GM12878 (cell line): ENCODE measurements around the gene ZSCAN22. TPM values are rescaled to one million over a fixed set of nuclear protein-coding genes. Genes with fewer than 3 reads are reported as not detected.
A peak's percentile ranks its signal among the peaks of the same experiment; 100 is the strongest.

Experiments used
- ATAC-seq: fragments of 200-7000 bp; cut with Tn5 transposase; 3 replicates; pipeline ENCODE4 v1.9.1; 2020; ENCODE audit warnings: mild to moderate bottlenecking, moderate library complexity
- BruUV-seq: library from RNA; stranded (reverse); fragments of 400-500 nt; replicated peaks from 2 replicates; lab custom pipeline; 2021; lab: Mats Ljungman, UMichigan
- CTCF ChIA-PET: fragments of 300-600 bp; sonication (Branson Sonifier 250); formaldehyde crosslinking; extraction: SDS; loops from one replicate; lab custom pipeline; 2021; ENCODE audit warnings: inconsistent platforms; lab: Yijun Ruan, JAX
- POLR2A ChIA-PET: fragments of 350-600 bp; formaldehyde crosslinking; extraction: SDS; loops from one replicate; lab custom pipeline; 2021; ENCODE audit warnings: inconsistent platforms; lab: Charles Lee
- RAD21 ChIA-PET: fragments of 300-600 bp; sonication (Branson Sonifier 250); formaldehyde crosslinking; loops from one replicate; lab custom pipeline; 2023; ENCODE audit warnings: antibody characterized with exemption; ENCODE audit not compliant: unreplicated experiment; lab: Charles Lee
- SMC1A ChIA-PET: fragments of 300-600 bp; sonication (Branson Sonifier 250); formaldehyde crosslinking; loops from one replicate; lab custom pipeline; 2023; ENCODE audit not compliant: unreplicated experiment, uncharacterized antibody; lab: Charles Lee
- DNase-seq: peaks from one replicate; pipeline ENCODE4 v3.0.0-alpha.2; 2011; ENCODE audit warnings: low read depth, low spot score
- FAIRE-seq: peaks from 3 replicates; lab custom pipeline; 2011; peaks lifted over from hg19 to GRCh38; lab: Jason Lieb, UNC
- H2AFZ ChIP-seq: 2 replicates; pipeline ENCODE4 v1.6.0; 2011; ENCODE audit warnings: low read depth, low read length, control low read depth; ENCODE audit not compliant: control insufficient read depth
- H3K27ac ChIP-seq: 2 replicates; pipeline ENCODE4 v1.5.1; 2011; ENCODE audit warnings: control low read depth; ENCODE audit not compliant: control insufficient read depth, insufficient read depth
- H3K27me3 ChIP-seq, 2 experiments: replicated peaks in 1 of 2; 2 replicates each; pipeline versions ENCODE4 v1.6.0 to v1.6.1; 2011; ENCODE audit warnings: low read length in 1 of 2; ENCODE audit not compliant: control insufficient read depth in 2 of 2, insufficient read depth in 2 of 2
- H3K36me3 ChIP-seq, 2 experiments: 2 replicates each; pipeline ENCODE4 v1.5.1; 2011; ENCODE audit warnings: low read length in 1 of 2; ENCODE audit not compliant: control insufficient read depth in 2 of 2, insufficient read depth in 2 of 2
- H3K4me1 ChIP-seq: 2 replicates; pipeline ENCODE4 v1.6.1; 2011; ENCODE audit warnings: mild to moderate bottlenecking, low read length, moderate library complexity, mixed read lengths; ENCODE audit not compliant: control insufficient read depth, insufficient read depth
- H3K4me2 ChIP-seq: 2 replicates; pipeline ENCODE4 v1.6.0; 2011; ENCODE audit warnings: control low read depth; ENCODE audit not compliant: control insufficient read depth, insufficient read depth
- H3K4me3 ChIP-seq: fragments of 200-600 bp; sonication (generic); 2 replicates; pipeline ENCODE4 v1.5.1; 2016
- H3K79me2 ChIP-seq: 2 replicates; pipeline ENCODE4 v1.6.0; 2011; ENCODE audit warnings: low read length; ENCODE audit not compliant: control insufficient read depth, insufficient read depth
- H3K9ac ChIP-seq: 2 replicates; pipeline ENCODE4 v1.8.0; 2011; ENCODE audit warnings: low read length, control low read depth, mixed read lengths; ENCODE audit not compliant: control insufficient read depth, insufficient read depth
- H3K9me3 ChIP-seq: replicated peaks from 3 replicates; pipeline ENCODE4 v1.5.1; 2011; ENCODE audit warnings: mild to moderate bottlenecking, low read length; ENCODE audit not compliant: control insufficient read depth, insufficient read depth
- H4K20me1 ChIP-seq: 2 replicates; pipeline ENCODE4 v1.6.0; 2011; ENCODE audit not compliant: control insufficient read depth, insufficient read depth
- ATF7 ChIP-seq: fragments of 450-650 bp; IDR thresholded peaks from 2 replicates; pipeline ENCODE4 v1.6.1; 2016; ENCODE audit warnings: low read depth, mild to moderate bottlenecking
- BCL3 ChIP-seq: IDR thresholded peaks from 2 replicates; pipeline ENCODE4 v1.6.1; 2011; ENCODE audit warnings: borderline replicate concordance, low read depth, mild to moderate bottlenecking, moderate library complexity, low read length; ENCODE audit not compliant: insufficient read depth, poor library complexity, severe bottlenecking
- IRF3 ChIP-seq: fragments of 450-650 bp; IDR thresholded peaks from 2 replicates; pipeline ENCODE4 v1.6.1; 2014; ENCODE audit warnings: mild to moderate bottlenecking
- RB1 ChIP-seq: fragments of 450-650 bp; formaldehyde crosslinking; IDR thresholded peaks from 2 replicates; pipeline ENCODE4 v1.6.1; 2017; ENCODE audit warnings: mild to moderate bottlenecking, borderline replicate concordance
- ZBTB33 ChIP-seq: fragments of 450-650 bp; IDR thresholded peaks from 2 replicates; pipeline ENCODE4 v1.6.1; 2017; ENCODE audit warnings: mild to moderate bottlenecking
- WGBS: methylation state at CpG from one replicate; pipeline ENCODE4 v1.1.6; 2016; ENCODE audit warnings: low lambda C conversion rate; ENCODE audit not compliant: insufficient replicate concordance, insufficient coverage; ENCODE audit errors: missing lambda C conversion rate; 5-methylcytosine and 5-hydroxymethylcytosine counted together
- in situ Hi-C: fragments of 300-500 bp; cut with MboI; formaldehyde crosslinking; loops from 9 replicates; pipeline ENCODE4 v1.14.3; 2018; ENCODE audit warnings: mixed read lengths
- intact Hi-C: fragments of 100-400 bp; cut with micrococcal nuclease; formaldehyde crosslinking; loops from one replicate; pipeline ENCODE4 v1.14.2; 2022; ENCODE audit not compliant: unreplicated experiment
- polyA plus RNA-seq, 11 experiments: library from polyadenylated mRNA; depleted of rRNA in 4 of 11; unstranded in 6 of 11; stranded (reverse) in 5 of 11; fragments of >200 nt; fragmentation: Nextera tagmentation in 4 of 11; fragmentation: Illumina TruSeq in 1 of 11; extraction: Ambion mirVana in 4 of 11; extraction: Trizol in 1 of 11; gene quantifications; 1 replicate in 1 of 11; 2 replicates in 10 of 11; pipeline versions ENCODE4 v1.2.1 to v1.2.3, GENCODE V29; 2011 to 2016; ENCODE audit warnings: inconsistent platforms in 2 of 11, missing spikeins in 2 of 11, low read depth in 1 of 11
- total RNA-seq, 4 experiments: library from RNA; depleted of rRNA in 3 of 4; stranded (reverse); fragments of >200 nt in 3 of 4; fragmentation: Illumina TruSeq in 1 of 4; extraction: Trizol in 1 of 4; gene quantifications; 2 replicates each; pipeline versions ENCODE4 v1.2.1 to v1.2.3, GENCODE V29; 2013 to 2021

Gene ZSCAN22
- total and polyA plus RNA-seq, 10 of the 15 experiments (the other 5 are each of a cell fraction or from before 2014, with no cell fraction given): 0.49 to 3.9 (median 2.6) TPM

- SMC1A ChIA-PET: interaction anchor here (1.0 kb wide), 2 partner anchors 143 to 194 kb away, joined by 3 read pairs; partner anchors contain the start of gene ZBTB45
- Histone ChIP-seq H3K36me3 (no peaks in the 10 kb centered on the region), H4K20me1 (no peaks in the 10 kb centered on the region), H3K9ac (no peak overlapping the region), H3K4me1 (peaks cover 5% of the 10 kb centered on the region), H3K27me3 (no peaks in the 10 kb centered on the region), H3K79me2 (peaks cover 21% of the 10 kb centered on the region), H3K4me2 (peak overlapping the region; percentile 70), H2AFZ (no peak overlapping the region), H3K4me3 (peak overlapping the region; percentile 74), H3K9me3 (no peaks in the 10 kb centered on the region), H3K27ac (no peak overlapping the region; the same call in 1 of the 2 replicates)
- FAIRE-seq (no peak), ATAC-seq (no peak), DNase-seq (no peak)
- RAD21 ChIA-PET: interaction anchor here (1.6 to 1.7 kb wide), 2 partner anchors 19 to 38 kb away, joined by 6 read pairs; partner anchors contain the start of gene ZNF497
- intact Hi-C loops (loop anchor here (2.0 to 5.0 kb wide), 4 partner anchors 21 to 192 kb away; partner anchors contain the start of genes ERVK3-1, ZBTB45, ZNF324 and ZNF837), in situ Hi-C loops (no loop called here)
- 84% methylated on average over 6 of the region's 6 CpGs for WGBS
- TF ChIP-seq ATF7: no peak
- no peak for TF ChIP-seq BCL3
- TF ChIP-seq RB1: no peak
- TF ChIP-seq IRF3: no peak
- no peak for TF ChIP-seq ZBTB33
- POLR2A ChIA-PET: interaction anchor here (1.7 kb wide), 1 partner anchor 9 kb away, joined by 4 read pairs; no protein-coding TSS in a partner anchor
- BruUV-seq: TSS peak; percentile 45
- CTCF ChIA-PET: interaction anchor here (0.6 kb wide), 1 partner anchor 481 kb away, joined by 3 read pairs; no protein-coding TSS in a partner anchor
Measured at GRCh38 chr19:58325311-58326022, 1.3 kb upstream of the ZSCAN22 start.
